H1 (cell line): ENCODE data around the gene ZNF385B. TPM values are rescaled to one million over a fixed set of nuclear protein-coding genes. Genes with fewer than 3 reads are reported as not detected.

Source experiments
- CTCF ChIA-PET: fragments of 300-600 bp; sonication (Branson Sonifier 250); formaldehyde crosslinking; loops from one replicate; lab custom pipeline; 2021; ENCODE audit not compliant: partially characterized antibody; lab: Charles Lee
- POLR2A ChIA-PET: fragments of 300-600 bp; sonication (Branson Sonifier 250); formaldehyde crosslinking; loops from one replicate; lab custom pipeline; 2021; ENCODE audit warnings: inconsistent platforms; ENCODE audit not compliant: partially characterized antibody; lab: Charles Lee
- DNase-seq, 2 experiments: peaks; one replicate each; pipeline versions ENCODE4 v3.0.0 to v3.0.0-alpha.2; 2010 to 2022; ENCODE audit warnings: low spot score in 2 of 2, low read depth in 1 of 2, mixed read lengths in 1 of 2
- FAIRE-seq: peaks from 2 replicates; lab custom pipeline; 2011; peaks lifted over from hg19 to GRCh38; lab: Jason Lieb, UNC
- H2AFZ ChIP-seq: 2 replicates; pipeline ENCODE4 v1.8.1; 2012; ENCODE audit warnings: low read length, inconsistent platforms
- H2AK5ac ChIP-seq: 2 replicates; pipeline ENCODE4 v1.6.1; 2013; ENCODE audit warnings: low read depth, low read length
- H2BK120ac ChIP-seq: replicated peaks from 2 replicates; pipeline ENCODE3; 2013; ENCODE audit warnings: low read depth, low read length, inconsistent platforms
- H2BK12ac ChIP-seq: 2 replicates; pipeline ENCODE4 v1.6.1; 2013; ENCODE audit warnings: low read depth, low read length
- H2BK15ac ChIP-seq: 2 replicates; pipeline ENCODE4 v1.6.1; 2013; ENCODE audit warnings: low read length
- H2BK20ac ChIP-seq: 2 replicates; pipeline ENCODE4 v1.6.1; 2013; ENCODE audit warnings: low read length
- H2BK5ac ChIP-seq: 2 replicates; pipeline ENCODE4 v1.6.1; 2013; ENCODE audit warnings: low read depth, low read length
- H3K14ac ChIP-seq: 2 replicates; pipeline ENCODE4 v1.6.1; 2013; ENCODE audit warnings: inconsistent platforms; ENCODE audit not compliant: insufficient read length
- H3K18ac ChIP-seq: 2 replicates; pipeline ENCODE4 v1.6.1; 2013; ENCODE audit warnings: low read length; ENCODE audit errors: extremely low read depth
- H3K23ac ChIP-seq: 2 replicates; pipeline ENCODE4 v1.6.1; 2013; ENCODE audit warnings: inconsistent platforms; ENCODE audit not compliant: insufficient read length
- H3K23me2 ChIP-seq: 2 replicates; pipeline ENCODE4 v1.6.1; 2013; ENCODE audit warnings: low read depth, low read length
- H3K27ac ChIP-seq: 2 replicates; pipeline ENCODE4 v1.6.1; 2011; ENCODE audit warnings: low read depth, low read length, inconsistent platforms
- H3K27me3 ChIP-seq, 4 experiments: replicated peaks in 1 of 4; 1 replicate in 1 of 4; 2 replicates in 3 of 4; pipeline versions ENCODE4 v1.6.1 to v1.8.1; 2011 to 2013; ENCODE audit warnings: low read length in 3 of 4, mild to moderate bottlenecking in 3 of 4, inconsistent platforms in 2 of 4, mixed read lengths in 2 of 4, moderate library complexity in 1 of 4; ENCODE audit not compliant: control insufficient read depth in 3 of 4, insufficient read depth in 3 of 4; ENCODE audit errors: extremely low read depth in 1 of 4
- H3K36me3 ChIP-seq, 4 experiments: 2 replicates each; pipeline versions ENCODE4 v1.6.1 to v1.8.1; 2011 to 2013; ENCODE audit warnings: mild to moderate bottlenecking in 4 of 4, low read length in 3 of 4, moderate library complexity in 2 of 4, control low read depth in 1 of 4, inconsistent platforms in 1 of 4; ENCODE audit not compliant: insufficient read depth in 4 of 4, control insufficient read depth in 2 of 4
- H3K4ac ChIP-seq: replicated peaks from 2 replicates; pipeline ENCODE3; 2013; ENCODE audit warnings: low read length, low read depth, mixed read lengths, inconsistent platforms; ENCODE audit not compliant: insufficient read length
- H3K4me1 ChIP-seq, 4 experiments: replicated peaks in 1 of 4; 1 replicate in 1 of 4; 2 replicates in 3 of 4; pipeline versions ENCODE4 v1.6.1 to v1.8.1; 2011 to 2013; ENCODE audit warnings: low read length in 3 of 4, inconsistent platforms in 2 of 4, mixed read lengths in 1 of 4; ENCODE audit not compliant: insufficient read depth in 4 of 4, control insufficient read depth in 3 of 4
- H3K4me2 ChIP-seq, 2 experiments: 2 replicates each; pipeline versions ENCODE4 v1.6.1 to v1.8.1; 2011 to 2013; ENCODE audit warnings: low read depth in 2 of 2, low read length in 2 of 2, control low read depth in 1 of 2, inconsistent platforms in 1 of 2, mild to moderate bottlenecking in 1 of 2; ENCODE audit not compliant: insufficient read depth in 1 of 2
- H3K4me3 ChIP-seq, 4 experiments: fragments of 200-600, 300-600 bp in 1 of 4; sonication (generic), shearing (Covaris generic), sonication (Bioruptor Twin) in 1 of 4; 2 replicates each; pipeline versions ENCODE4 v1.5.1 to v1.8.1; 2011 to 2016; ENCODE audit warnings: low read length in 4 of 4, low read depth in 3 of 4, control low read depth in 2 of 4, inconsistent platforms in 2 of 4, mild to moderate bottlenecking in 2 of 4, mixed read lengths in 1 of 4, moderate library complexity in 1 of 4; ENCODE audit not compliant: insufficient read depth in 2 of 4; ENCODE audit errors: extremely low read depth in 1 of 4
- H3K56ac ChIP-seq: replicated peaks from 2 replicates; pipeline ENCODE3; 2013; ENCODE audit warnings: low read depth, mild to moderate bottlenecking, mixed read lengths, low read length, inconsistent platforms; ENCODE audit not compliant: insufficient read length
- H3K79me1 ChIP-seq: 2 replicates; pipeline ENCODE4 v1.6.1; 2013; ENCODE audit warnings: low read depth, low read length, control low read depth
- H3K79me2 ChIP-seq, 2 experiments: 2 replicates each; pipeline versions ENCODE4 v1.6.1 to v1.8.1; 2012 to 2013; ENCODE audit warnings: low read length in 2 of 2, mild to moderate bottlenecking in 2 of 2, inconsistent platforms in 1 of 2; ENCODE audit not compliant: insufficient read depth in 2 of 2, control insufficient read depth in 1 of 2
- H3K9ac ChIP-seq, 4 experiments: replicated peaks in 1 of 4; 1 replicate in 1 of 4; 2 replicates in 3 of 4; pipeline versions ENCODE4 v1.6.1 to v1.8.1; 2011 to 2013; ENCODE audit warnings: low read depth in 3 of 4, low read length in 3 of 4, control low read depth in 2 of 4, mild to moderate bottlenecking in 2 of 4, moderate library complexity in 2 of 4, inconsistent platforms in 1 of 4; ENCODE audit errors: extremely low read depth in 1 of 4
- H3K9me3 ChIP-seq, 2 experiments: 2 replicates each; pipeline versions ENCODE4 v1.6.1 to v1.8.1; 2012 to 2013; ENCODE audit warnings: mild to moderate bottlenecking in 2 of 2, moderate library complexity in 2 of 2, control low read depth in 1 of 2, inconsistent platforms in 1 of 2, low read depth in 1 of 2, low read length in 1 of 2, mixed read lengths in 1 of 2; ENCODE audit not compliant: insufficient read depth in 2 of 2
- H4K20me1 ChIP-seq, 2 experiments: replicated peaks in 1 of 2; 2 replicates each; pipeline versions ENCODE3 to v1.8.1; 2011 to 2013; ENCODE audit warnings: inconsistent platforms in 2 of 2, low read length in 2 of 2, mild to moderate bottlenecking in 1 of 2; ENCODE audit not compliant: insufficient read depth in 2 of 2, control insufficient read depth in 1 of 2
- H4K5ac ChIP-seq: 2 replicates; pipeline ENCODE4 v1.6.1; 2013; ENCODE audit warnings: low read length, low read depth, mixed read lengths, inconsistent platforms; ENCODE audit not compliant: insufficient read length
- H4K8ac ChIP-seq: 2 replicates; pipeline ENCODE4 v1.8.0; 2013; ENCODE audit warnings: mild to moderate bottlenecking, moderate library complexity, low read length, inconsistent platforms; ENCODE audit not compliant: insufficient read depth; ENCODE audit errors: extremely low read depth
- H4K91ac ChIP-seq: replicated peaks from 2 replicates; pipeline ENCODE3; 2013; ENCODE audit warnings: low read length, mixed read lengths, inconsistent platforms; ENCODE audit not compliant: insufficient read length
- CTCF ChIP-seq, 3 experiments: IDR thresholded peaks; 1 replicate in 2 of 3; 2 replicates in 1 of 3; pipeline versions ENCODE4 v1.5.1 to v1.6.1; 2011; ENCODE audit warnings: low read length in 3 of 3, mild to moderate bottlenecking in 3 of 3, inconsistent platforms in 2 of 3, low read depth in 1 of 3, moderate library complexity in 1 of 3; ENCODE audit not compliant: insufficient read depth in 1 of 3; ENCODE audit errors: control extremely low read depth in 1 of 3
- FOSL1 ChIP-seq: IDR thresholded peaks from 2 replicates; pipeline ENCODE4 v1.6.1; 2011; ENCODE audit warnings: mild to moderate bottlenecking, low read depth, low read length, moderate library complexity; ENCODE audit not compliant: insufficient read depth
- RNF2 ChIP-seq: fragments of 200-900, 300-1000 bp; sonication (generic); IDR thresholded peaks from 2 replicates; pipeline ENCODE4 v1.7.1; 2016; ENCODE audit warnings: borderline replicate concordance, low read depth, mild to moderate bottlenecking, antibody characterized with exemption, low read length; ENCODE audit not compliant: poor library complexity, severe bottlenecking; ENCODE audit errors: missing control alignments
- TAF1 ChIP-seq: IDR thresholded peaks from 2 replicates; pipeline ENCODE4 v1.6.1; 2011; ENCODE audit warnings: mild to moderate bottlenecking, low read depth, low read length
- TEAD4 ChIP-seq: IDR thresholded peaks from 2 replicates; pipeline ENCODE4 v1.6.1; 2012; ENCODE audit warnings: low read depth, low read length, inconsistent platforms, mixed read lengths
- WGBS, 2 experiments: shearing (Covaris generic) in 1 of 2; methylation state at CpG; one replicate each; pipeline versions ENCODE4 v1.1.6 to v1.1.7; 2013 to 2015; ENCODE audit warnings: low lambda C conversion rate in 2 of 2, mixed read lengths in 2 of 2, inconsistent platforms in 1 of 2, low coverage in 1 of 2, missing lambda C conversion rate in 1 of 2; ENCODE audit not compliant: insufficient replicate concordance in 2 of 2, insufficient coverage in 1 of 2, insufficient read length in 1 of 2; ENCODE audit errors: extremely low coverage in 1 of 2, missing lambda C conversion rate in 1 of 2; 5-methylcytosine and 5-hydroxymethylcytosine counted together
- polyA plus RNA-seq, 7 experiments: library from polyadenylated mRNA; depleted of rRNA in 3 of 7; stranded (reverse) in 5 of 7; unstranded in 2 of 7; fragments of >200 nt in 5 of 7; fragments of 200-250 nt in 2 of 7; gene quantifications; 1 replicate in 5 of 7; 2 replicates in 1 of 7; 4 replicates in 1 of 7; pipeline versions ENCODE4 v1.2.1 to v1.2.3, GENCODE V29; 2011 to 2013; ENCODE audit warnings: missing spikeins in 2 of 7, mixed read lengths in 2 of 7
- total RNA-seq: library from RNA; stranded (reverse); fragmentation: NEBNext Ultra II Directional; extraction: Animal tissue kit (Norgen Biotek cat#: 25700); gene quantifications from 2 replicates; pipeline ENCODE4 v1.2.1, GENCODE V29; 2021

The ZNF385B gene
- total and polyA plus RNA-seq, 2 of the 8 experiments (the other 6 are each of a cell fraction or from before 2014, with no cell fraction given), result 1.1 to 3.7 TPM

GRCh38 chr2:179899666-179900065, 38.3 kb upstream of the ZNF385B start:
- Histone ChIP-seq H3K9me3 (peaks cover 0 to 4% of the 10 kb centered on the region in 2 experiments; a peak in 1 of 4 replicates), H3K23me2 (no peaks in the 10 kb centered on the region), H2BK120ac (no peak overlapping the region), H2BK15ac (no peak overlapping the region), H2BK20ac (no peak overlapping the region), H4K8ac (no peak overlapping the region), H3K79me1 (no peaks in the 10 kb centered on the region), H3K18ac (no peak overlapping the region), H3K4ac (no peak overlapping the region), H3K4me1 (peaks cover 0 to 3% (median 0%) of the 10 kb centered on the region in 4 experiments; a peak in 1 of 7 replicates), H2BK12ac (no peak overlapping the region), H4K91ac (no peak overlapping the region), H2AK5ac (no peak overlapping the region), H3K56ac (no peak overlapping the region), H3K23ac (no peak overlapping the region), H3K27ac (no peak overlapping the region), H3K4me3 (no peak overlapping the region), H4K5ac (no peak overlapping the region), H3K36me3 (no peaks in the 10 kb centered on the region), H4K20me1 (no peaks in the 10 kb centered on the region), H3K14ac (no peak overlapping the region), H3K27me3 (no peaks in the 10 kb centered on the region), H3K79me2 (no peaks in the 10 kb centered on the region), H3K4me2 (no peak overlapping the region), H3K9ac (no peak overlapping the region), H2BK5ac (no peak overlapping the region), H2AFZ (no peak overlapping the region)
- CTCF ChIA-PET, result interaction anchor here (1.1 to 3.9 kb wide), 29 partner anchors 8 to 346 kb away, joined by 3 to 24 read pairs (median 7); no protein-coding TSS in a partner anchor
- POLR2A ChIA-PET, result no interaction called here
- FAIRE-seq (no peak), DNase-seq (no peak)
- TF ChIP-seq FOSL1, result no peak
- TF ChIP-seq CTCF (IDR thresholded peaks at IDR 0.05; ENCODE audit: control extremely low read depth in 1 of 3, insufficient read depth in 1 of 3, low read depth in 1 of 3, low read length in 3 of 3), result no peak
- TF ChIP-seq TAF1, result no peak
- no peak for TF ChIP-seq TEAD4
- no peak for TF ChIP-seq RNF2
- WGBS, 2 experiments, result 80% methylated on average over 1 of the region's 1 CpG; no CpG with 5 or more reads in 1 of the 2 experiments
